Muscle of leg (tissue), 16 donors: ENCODE results near the gene PVR. TPM values are rescaled to one million over a fixed set of nuclear protein-coding genes. Genes with fewer than 3 reads are reported as not detected.
A peak's percentile ranks its signal among the peaks of the same experiment; 100 is the strongest.

Source experiments
- DNase-seq: peaks from one replicate; pipeline ENCODE4 v3.0.0; 2013
- H3K27ac ChIP-seq: one replicate; pipeline ENCODE4 v1.5.1; 2013; ENCODE audit warnings: mild to moderate bottlenecking, low read length, control low read depth
- H3K27me3 ChIP-seq: one replicate; pipeline ENCODE4 v1.6.1; 2013; ENCODE audit warnings: low read length; ENCODE audit not compliant: control insufficient read depth, insufficient read depth
- H3K36me3 ChIP-seq: one replicate; pipeline ENCODE4 v1.6.1; 2013; ENCODE audit warnings: low read length; ENCODE audit not compliant: control insufficient read depth, insufficient read depth
- H3K4me1 ChIP-seq: one replicate; pipeline ENCODE4 v1.6.1; 2013; ENCODE audit warnings: low read length; ENCODE audit not compliant: control insufficient read depth, insufficient read depth
- H3K4me3 ChIP-seq: one replicate; pipeline ENCODE4 v1.5.1; 2013; ENCODE audit warnings: low read length, control low read depth
- H3K9me3 ChIP-seq: replicated peaks from 2 replicates; pipeline ENCODE4 v1.6.1; 2013; ENCODE audit warnings: low read depth, low read length; ENCODE audit not compliant: control insufficient read depth
- whole genome bisulfite sequencing: methylation state at CpG from one replicate; pipeline ENCODE4 v1.1.5; 2013; ENCODE audit warnings: missing lambda C conversion rate; ENCODE audit not compliant: insufficient coverage; 5-methylcytosine and 5-hydroxymethylcytosine counted together
- long read RNA-seq, 11 donors: transcript quantifications; one replicate each; lab custom pipeline, GENCODE V29; 2026
- polyA plus RNA-seq, 8 donors: library from polyadenylated mRNA; unstranded; fragments of 120-200 nt; gene quantifications; one replicate each; pipeline versions ENCODE4 v1.2.1 to v1.2.3, GENCODE V29; 2013; ENCODE audit warnings: inconsistent platforms in 1 of 8, low replicate concordance in 1 of 8; ENCODE audit not compliant: insufficient read length in 8 of 8, insufficient read depth in 1 of 8
- total RNA-seq: library from RNA; stranded (reverse); fragments of 120-200 nt; gene quantifications from one replicate; pipeline ENCODE4 v1.2.4, GENCODE V29; 2013

PVR gene, protein sequence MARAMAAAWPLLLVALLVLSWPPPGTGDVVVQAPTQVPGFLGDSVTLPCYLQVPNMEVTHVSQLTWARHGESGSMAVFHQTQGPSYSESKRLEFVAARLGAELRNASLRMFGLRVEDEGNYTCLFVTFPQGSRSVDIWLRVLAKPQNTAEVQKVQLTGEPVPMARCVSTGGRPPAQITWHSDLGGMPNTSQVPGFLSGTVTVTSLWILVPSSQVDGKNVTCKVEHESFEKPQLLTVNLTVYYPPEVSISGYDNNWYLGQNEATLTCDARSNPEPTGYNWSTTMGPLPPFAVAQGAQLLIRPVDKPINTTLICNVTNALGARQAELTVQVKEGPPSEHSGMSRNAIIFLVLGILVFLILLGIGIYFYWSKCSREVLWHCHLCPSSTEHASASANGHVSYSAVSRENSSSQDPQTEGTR
- total RNA-seq = 22.3 TPM
- 10 to 100 TPM; 18.4 to 25.6 (median 20.1) TPM for polyA plus RNA-seq
- long read RNA-seq, donor 1, partial matches to known transcripts = 0 of 3 reads
- long read RNA-seq, donor 1, other reads (novel, unspliced or antisense) = 0 of 3 reads
- long read RNA-seq, donor 2 = 0 reads
- long read RNA-seq, donor 3, partial matches to known transcripts = 0 of 4 reads
- long read RNA-seq, donor 3, other reads (novel, unspliced or antisense) = 0 of 4 reads
- long read RNA-seq, donor 4, partial matches to known transcripts = 0 of 3 reads
- long read RNA-seq, donor 4, other reads (novel, unspliced or antisense) = 0 of 3 reads
- long read RNA-seq, donor 5, transcript PVR-205 (8 exons, 3,325 nt) = major isoform, 7 of 12 reads
- long read RNA-seq, donor 5, partial matches to known transcripts = 0 of 12 reads
- long read RNA-seq, donor 5, other reads (novel, unspliced or antisense) = 0 of 12 reads
- long read RNA-seq, donor 6, partial matches to known transcripts = 7 of 9 reads
- long read RNA-seq, donor 6, other reads (novel, unspliced or antisense) = 0 of 9 reads
- long read RNA-seq, donor 7, partial matches to known transcripts = 0 of 7 reads
- long read RNA-seq, donor 7, other reads (novel, unspliced or antisense) = 0 of 7 reads
- long read RNA-seq, donor 8, partial matches to known transcripts = 0 of 2 reads
- long read RNA-seq, donor 8, other reads (novel, unspliced or antisense) = 0 of 2 reads
- long read RNA-seq, donor 9, partial matches to known transcripts = 0 of 1 reads
- long read RNA-seq, donor 9, other reads (novel, unspliced or antisense) = 0 of 1 reads
- long read RNA-seq, donor 10, partial matches to known transcripts = 0 of 5 reads
- long read RNA-seq, donor 10, other reads (novel, unspliced or antisense) = 0 of 5 reads
- long read RNA-seq, donor 11, partial matches to known transcripts = 0 of 4 reads
- long read RNA-seq, donor 11, other reads (novel, unspliced or antisense) = 0 of 4 reads

DNA sequence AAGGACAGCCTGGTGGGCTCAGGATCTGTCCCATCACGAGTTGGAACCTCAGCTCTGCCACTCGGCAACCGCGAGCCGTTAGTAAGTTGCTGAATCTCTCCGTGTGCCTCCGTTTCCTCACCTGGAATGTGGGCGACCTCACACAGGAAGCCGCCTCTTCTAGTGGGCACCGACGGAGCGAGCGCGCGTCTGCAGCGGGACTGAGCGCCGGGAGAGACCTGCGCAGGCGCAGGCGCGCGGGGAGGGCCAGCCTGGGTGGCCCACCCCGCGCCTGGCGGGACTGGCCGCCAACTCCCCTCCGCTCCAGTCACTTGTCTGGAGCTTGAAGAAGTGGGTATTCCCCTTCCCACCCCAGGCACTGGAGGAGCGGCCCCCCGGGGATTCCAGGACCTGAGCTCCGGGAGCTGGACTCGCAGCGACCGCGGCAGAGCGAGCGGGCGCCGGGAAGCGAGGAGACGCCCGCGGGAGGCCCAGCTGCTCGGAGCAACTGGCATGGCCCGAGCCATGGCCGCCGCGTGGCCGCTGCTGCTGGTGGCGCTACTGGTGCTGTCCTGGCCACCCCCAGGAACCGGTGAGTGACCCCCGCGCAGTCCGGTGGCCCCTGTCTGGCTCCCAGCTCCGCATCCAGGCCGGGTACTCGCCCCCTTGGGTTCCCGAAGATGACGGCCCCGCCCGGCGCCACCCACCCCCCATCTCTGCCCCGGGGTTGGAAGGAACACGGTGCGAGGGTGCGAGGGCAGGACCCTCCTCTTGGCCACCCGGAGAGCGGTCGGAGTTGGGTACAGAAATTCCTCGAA is at the start of gene PVR:
PVR (plus strand) TSS at position 306 of the 797 bp plus-strand sequence; CDS start at position 493, 187 bp downstream.
- Histone ChIP-seq H3K4me3 (peak within 1 kb of the TSS; percentile 79), H3K27me3 (peaks cover 4% of the 10 kb centered on the region), H3K27ac (peak within 1 kb of the TSS; percentile 78), H3K9me3 (no peaks in the 10 kb centered on the region), H3K36me3 (peaks cover 2% of the 10 kb centered on the region), H3K4me1 (peaks cover 26% of the 10 kb centered on the region)
- peak; percentile 78 for DNase-seq
- 0% methylated on average over 61 of the region's 70 CpGs for WGBS

DNA sequence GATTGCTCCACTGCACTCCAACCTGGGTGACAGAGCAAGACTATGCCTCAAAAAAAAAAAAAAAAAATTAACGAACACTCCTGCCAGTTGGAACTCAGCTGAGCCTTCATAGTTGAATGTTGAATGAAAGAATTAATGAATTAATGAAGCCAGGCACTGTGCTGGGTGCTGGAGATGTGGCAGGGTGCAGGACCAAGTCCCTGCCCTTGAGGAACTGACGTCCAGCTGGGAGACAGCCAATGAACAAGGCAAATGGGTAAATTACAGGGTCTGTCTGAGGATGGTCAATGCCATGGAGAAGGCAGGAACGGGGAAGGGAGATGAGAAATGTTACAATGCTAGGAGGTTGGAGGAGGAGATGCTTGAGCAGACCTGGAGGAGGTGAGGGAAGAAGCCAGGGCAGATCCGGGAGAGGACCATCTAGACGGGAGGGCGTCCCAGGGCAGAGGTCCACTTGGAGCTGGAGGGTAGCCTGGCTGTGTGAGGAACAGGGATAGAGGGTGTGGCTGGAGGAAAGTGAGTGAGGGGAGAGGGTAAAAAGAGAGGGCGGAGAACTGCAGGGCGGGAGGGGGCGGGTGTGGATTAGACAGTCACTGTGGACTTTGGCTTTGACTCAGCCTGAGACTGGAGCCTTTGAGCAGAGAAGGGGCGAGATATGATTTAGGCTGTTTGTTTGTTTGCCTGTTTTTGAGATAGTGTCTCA is 47.1 kb upstream of the PVR start:
- H3K4me3 ChIP-seq = no peak overlapping the region
- H3K9me3 ChIP-seq = no peaks in the 10 kb centered on the region
- no peaks in the 10 kb centered on the region for H3K36me3 ChIP-seq
- DNase-seq = no peak
- peaks cover 17% of the 10 kb centered on the region for H3K27me3 ChIP-seq
- H3K27ac ChIP-seq = no peak overlapping the region
- 77% methylated on average over 10 of the region's 10 CpGs for WGBS
- no peaks in the 10 kb centered on the region for H3K4me1 ChIP-seq

DNA sequence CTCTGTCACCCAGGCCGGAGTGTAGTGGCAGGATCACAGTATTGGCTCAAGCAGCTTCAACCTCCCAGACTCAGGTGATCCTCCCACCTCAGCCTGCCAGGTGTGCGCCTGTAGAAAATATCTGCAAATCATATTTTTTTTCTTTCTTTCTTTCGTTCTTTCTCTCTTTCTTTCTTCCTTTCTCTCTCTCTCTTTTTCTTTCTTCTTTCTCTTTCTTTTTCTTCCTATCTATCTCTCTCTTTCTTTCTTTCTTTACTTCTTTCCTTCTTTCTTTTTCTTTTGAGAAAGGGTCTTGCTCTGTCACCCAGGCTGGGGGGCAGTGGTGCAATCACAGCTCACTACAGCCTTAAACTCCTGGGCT is 46.6 kb upstream of the PVR start:
- 93% methylated on average over 3 of the region's 3 CpGs for WGBS

DNA sequence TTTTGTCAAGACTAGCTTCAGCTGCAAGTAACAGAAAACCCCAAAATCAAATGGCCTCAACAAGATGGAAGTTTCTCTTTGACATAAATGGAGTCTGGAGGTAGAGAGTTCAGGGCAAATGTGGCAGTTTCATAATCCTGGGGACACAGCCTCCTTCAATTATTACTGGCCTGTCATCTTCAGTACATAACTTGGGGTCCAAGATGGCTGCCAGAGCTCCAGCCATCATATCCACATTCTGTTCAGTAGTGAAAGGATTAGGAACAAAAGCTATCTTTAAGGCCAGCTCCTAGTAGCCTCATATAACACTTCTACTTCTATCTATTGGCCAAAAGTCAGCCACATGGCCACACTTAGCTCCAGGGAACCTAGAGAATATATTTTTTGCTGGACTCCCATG is 45.4 kb upstream of the PVR start:
- Histone ChIP-seq H3K4me3 (no peak overlapping the region), H3K27me3 (peaks cover 15% of the 10 kb centered on the region), H3K36me3 (no peaks in the 10 kb centered on the region), H3K4me1 (no peaks in the 10 kb centered on the region), H3K27ac (no peak overlapping the region), H3K9me3 (no peaks in the 10 kb centered on the region)
- no peak for DNase-seq

More for the DNA sequence above, 46.6 kb upstream of the PVR start:
- Histone ChIP-seq H3K4me1 (no peaks in the 10 kb centered on the region), H3K4me3 (no peak overlapping the region), H3K9me3 (no peaks in the 10 kb centered on the region), H3K27me3 (peaks cover 17% of the 10 kb centered on the region), H3K27ac (no peak overlapping the region), H3K36me3 (no peaks in the 10 kb centered on the region)
- no peak for DNase-seq

DNA sequence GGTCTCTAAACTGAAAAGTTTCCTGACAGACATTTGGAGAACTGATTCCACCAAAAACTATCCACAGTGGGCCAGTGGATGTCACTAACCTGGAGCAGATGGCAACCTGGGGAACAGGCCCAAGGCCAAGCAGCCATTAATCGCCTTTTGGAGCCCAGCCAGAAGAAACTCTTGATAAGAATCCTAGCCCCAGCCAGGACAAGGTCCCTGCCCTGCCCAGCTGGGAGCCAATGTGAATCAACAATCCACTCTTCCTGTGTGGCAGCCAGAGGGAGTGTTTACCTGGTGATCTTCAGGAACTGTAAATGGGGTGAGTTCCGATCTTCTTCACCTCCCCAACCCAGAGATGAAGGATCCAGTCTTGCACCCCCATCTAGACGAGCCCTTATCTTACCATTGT is 44.8 kb upstream of the PVR start:
- Histone ChIP-seq H3K27me3 (peaks cover 15% of the 10 kb centered on the region), H3K4me1 (no peaks in the 10 kb centered on the region), H3K9me3 (no peaks in the 10 kb centered on the region), H3K36me3 (no peaks in the 10 kb centered on the region), H3K4me3 (no peak overlapping the region), H3K27ac (no peak overlapping the region)
- 54% methylated on average over 1 of the region's 3 CpGs for WGBS
- DNase-seq = no peak

DNA sequence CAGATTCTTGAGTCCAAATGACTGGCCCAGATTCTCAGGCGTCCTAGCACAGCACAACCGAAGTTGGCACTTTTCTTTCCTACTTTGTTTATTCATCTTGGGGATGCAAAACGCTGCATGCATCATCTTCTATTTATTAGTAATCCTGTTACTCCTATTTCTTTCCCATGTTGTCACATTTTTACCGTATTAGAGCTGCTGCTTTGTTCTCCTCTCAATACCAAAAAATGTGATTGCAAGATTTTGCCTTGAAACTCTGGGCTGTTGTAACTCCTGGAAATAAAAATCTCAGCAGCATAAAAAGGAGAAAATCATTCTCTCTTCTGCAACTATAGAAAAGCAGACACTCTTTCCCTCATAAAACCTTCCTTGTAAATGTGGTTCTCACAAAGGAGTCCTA is 43.2 kb upstream of the PVR start:
- H3K36me3 ChIP-seq = no peaks in the 10 kb centered on the region
- no peaks in the 10 kb centered on the region for H3K9me3 ChIP-seq
- no peak overlapping the region for H3K27ac ChIP-seq
- WGBS = 71% methylated on average over 3 of the region's 4 CpGs
- DNase-seq = no peak
- peaks cover 12% of the 10 kb centered on the region for H3K27me3 ChIP-seq
- H3K4me1 ChIP-seq = no peaks in the 10 kb centered on the region
- H3K4me3 ChIP-seq = no peak overlapping the region

DNA sequence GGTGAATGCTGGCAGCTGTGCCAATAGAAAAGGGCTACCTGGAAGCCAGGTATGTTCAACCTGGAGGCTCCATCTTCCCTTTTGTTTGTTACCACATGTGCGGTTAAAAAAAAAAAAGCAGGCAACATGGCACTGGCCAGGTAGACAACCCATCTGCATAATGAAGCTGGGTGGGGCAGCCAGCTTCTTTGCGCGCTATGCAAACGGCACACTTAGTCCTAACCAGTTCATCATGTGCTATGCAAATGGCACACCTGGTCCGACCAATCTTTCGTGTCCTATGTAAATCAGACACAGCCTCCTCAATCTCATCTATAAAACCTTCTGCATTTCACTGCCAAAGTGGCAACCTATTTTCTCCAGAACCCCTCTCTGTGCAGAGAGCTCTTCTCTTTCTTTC is 41.6 kb upstream of the PVR start:
- Histone ChIP-seq H3K27ac (no peak overlapping the region), H3K4me1 (no peaks in the 10 kb centered on the region), H3K9me3 (no peaks in the 10 kb centered on the region), H3K4me3 (no peak overlapping the region), H3K36me3 (no peaks in the 10 kb centered on the region), H3K27me3 (peaks cover 7% of the 10 kb centered on the region)
- 74% methylated on average over 6 of the region's 6 CpGs for WGBS
- no peak for DNase-seq

DNA sequence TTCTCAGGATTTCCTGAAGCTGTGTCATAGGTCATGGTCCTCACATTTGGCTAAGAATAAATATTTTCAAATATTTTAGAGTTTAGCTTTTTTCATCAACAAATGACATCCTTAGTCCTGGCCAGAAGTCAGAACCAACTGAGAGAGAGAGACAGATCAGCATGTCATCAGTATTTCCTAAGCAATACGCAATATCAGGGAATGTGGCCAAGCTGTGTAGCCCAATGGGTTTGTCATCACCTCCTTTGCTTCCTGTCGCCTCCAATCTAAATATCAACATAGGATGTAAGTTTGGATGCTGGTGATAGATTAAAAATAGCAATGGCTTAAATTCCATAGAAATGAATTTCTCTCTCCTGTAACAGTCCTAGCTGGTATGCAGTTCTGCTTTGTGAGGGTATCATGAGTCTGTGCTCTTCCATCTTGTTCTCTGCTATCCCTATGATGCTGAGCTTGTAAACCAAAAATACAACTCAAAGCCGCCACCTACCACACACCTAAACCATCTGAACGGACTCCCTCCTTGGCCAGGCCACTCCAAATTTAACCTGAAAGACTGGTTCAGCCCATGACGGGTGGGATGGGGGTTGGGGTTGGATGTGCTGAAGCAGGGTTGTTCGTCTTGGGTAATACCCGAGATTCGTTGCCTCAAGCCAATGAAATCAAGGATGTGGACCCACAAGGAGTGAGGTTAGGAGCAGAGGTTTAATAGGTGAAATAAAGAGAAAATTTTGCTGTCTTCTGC is 40.3 kb upstream of the PVR start:
- peak; percentile 20 for DNase-seq

More for the DNA sequence above, 40.3 kb upstream of the PVR start:
- no peak overlapping the region for H3K27ac ChIP-seq
- no peak overlapping the region for H3K4me3 ChIP-seq
- peaks cover 7% of the 10 kb centered on the region for H3K27me3 ChIP-seq
- 81% methylated on average over 4 of the region's 8 CpGs for WGBS
- H3K9me3 ChIP-seq = no peaks in the 10 kb centered on the region
- H3K4me1 ChIP-seq = peaks cover 2% of the 10 kb centered on the region
- no peaks in the 10 kb centered on the region for H3K36me3 ChIP-seq
